Gastrocnemius medialis (tissue), 4 donors: Measurements from ENCODE around the gene RASSF8.

Experiments used
- POLR2A ChIP-seq, 2 donors: fragments of 450-650 bp; IDR thresholded peaks; one replicate each; pipeline ENCODE4 v1.6.1; 2017; ENCODE audit warnings: antibody characterized with exemption in 2 of 2, mild to moderate bottlenecking in 2 of 2, moderate library complexity in 2 of 2
- TF ChIP-seq, protein P1 (sequence below), 5 experiments: fragments of 450-650 bp in 3 of 5; fragments of 200-600 bp in 2 of 5; sonication (generic) in 2 of 5; IDR thresholded peaks in 4 of 5; conservative IDR thresholded peaks in 1 of 5; 1 replicate in 4 of 5; 2 replicates in 1 of 5; pipeline ENCODE4 v1.5.1; 2016 to 2019; ENCODE audit warnings: antibody characterized with exemption in 5 of 5, mild to moderate bottlenecking in 3 of 5, moderate library complexity in 3 of 5

DNA sequence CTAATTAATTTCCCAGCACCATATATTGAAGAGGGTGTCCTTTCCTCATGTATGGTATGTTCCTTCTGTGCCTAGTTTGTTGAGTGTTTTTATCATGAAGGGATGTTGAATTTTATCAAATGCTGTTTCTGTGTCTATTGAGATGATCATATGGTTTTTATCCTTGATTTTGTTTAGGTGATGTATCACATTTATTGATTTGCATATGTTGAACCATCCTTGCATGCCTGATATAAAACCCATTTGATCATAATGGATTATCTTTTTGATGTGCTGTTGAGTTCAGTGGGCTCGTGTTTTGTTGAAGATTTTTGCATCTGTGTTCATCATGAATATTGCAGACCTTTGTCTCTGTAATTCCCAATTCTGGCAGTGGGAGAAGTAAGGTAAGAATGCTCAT, 44.6 kb downstream of the RASSF8 start:
- TF ChIP-seq, protein P1, sequence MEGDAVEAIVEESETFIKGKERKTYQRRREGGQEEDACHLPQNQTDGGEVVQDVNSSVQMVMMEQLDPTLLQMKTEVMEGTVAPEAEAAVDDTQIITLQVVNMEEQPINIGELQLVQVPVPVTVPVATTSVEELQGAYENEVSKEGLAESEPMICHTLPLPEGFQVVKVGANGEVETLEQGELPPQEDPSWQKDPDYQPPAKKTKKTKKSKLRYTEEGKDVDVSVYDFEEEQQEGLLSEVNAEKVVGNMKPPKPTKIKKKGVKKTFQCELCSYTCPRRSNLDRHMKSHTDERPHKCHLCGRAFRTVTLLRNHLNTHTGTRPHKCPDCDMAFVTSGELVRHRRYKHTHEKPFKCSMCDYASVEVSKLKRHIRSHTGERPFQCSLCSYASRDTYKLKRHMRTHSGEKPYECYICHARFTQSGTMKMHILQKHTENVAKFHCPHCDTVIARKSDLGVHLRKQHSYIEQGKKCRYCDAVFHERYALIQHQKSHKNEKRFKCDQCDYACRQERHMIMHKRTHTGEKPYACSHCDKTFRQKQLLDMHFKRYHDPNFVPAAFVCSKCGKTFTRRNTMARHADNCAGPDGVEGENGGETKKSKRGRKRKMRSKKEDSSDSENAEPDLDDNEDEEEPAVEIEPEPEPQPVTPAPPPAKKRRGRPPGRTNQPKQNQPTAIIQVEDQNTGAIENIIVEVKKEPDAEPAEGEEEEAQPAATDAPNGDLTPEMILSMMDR (IDR thresholded peaks at IDR 0.05 in 4 of 5, conservative IDR thresholded peaks at IDR 0.05 in 1 of 5), result no peak
- no peak for TF ChIP-seq POLR2A (IDR thresholded peaks at IDR 0.05)
